SJSA1 (cell line): ENCODE data around the gene TSPAN11. TPM values are rescaled to one million over a fixed set of nuclear protein-coding genes. Genes with fewer than 3 reads are reported as not detected.
"Not testable (repeated sequence)": the region's sequence is repeated elsewhere in the genome, so short reads cannot be mapped to it uniquely, and the experiment has no call there.

ENCODE experiments used
- DNase-seq, 2 experiments: peaks; one replicate each; pipeline ENCODE4 v3.0.0-alpha.2; 2015 to 2020; ENCODE audit warnings: low spot score in 2 of 2, low read depth in 1 of 2
- H3K27ac ChIP-seq: fragments of 250-450 bp; sonication (Bioruptor Pico); 2 replicates; pipeline ENCODE4 v1.5.1; 2020; ENCODE audit warnings: mild to moderate bottlenecking, moderate library complexity
- H3K27me3 ChIP-seq: fragments of 250-450 bp; sonication (Bioruptor Pico); replicated peaks from 2 replicates; pipeline ENCODE4 v1.5.1; 2020; ENCODE audit warnings: mild to moderate bottlenecking, moderate library complexity
- H3K36me3 ChIP-seq: fragments of 250-450 bp; sonication (Bioruptor Pico); 2 replicates; pipeline ENCODE4 v1.5.1; 2020; ENCODE audit warnings: mild to moderate bottlenecking
- H3K4me1 ChIP-seq: fragments of 250-450 bp; sonication (Bioruptor Pico); replicated peaks from 2 replicates; pipeline ENCODE4 v1.6.1; 2021; ENCODE audit warnings: mild to moderate bottlenecking
- H3K4me3 ChIP-seq: fragments of 250-450 bp; sonication (Bioruptor Pico); 2 replicates; pipeline ENCODE4 v1.5.1; 2020; ENCODE audit warnings: mild to moderate bottlenecking
- H3K9me3 ChIP-seq: fragments of 250-450 bp; sonication (Bioruptor Pico); replicated peaks from 2 replicates; pipeline ENCODE4 v1.5.1; 2020; ENCODE audit warnings: mild to moderate bottlenecking
- total RNA-seq: library from RNA; depleted of rRNA; stranded (reverse); fragments of >200 nt; shearing (Covaris generic); gene quantifications from 2 replicates; pipeline ENCODE4 v1.2.3, GENCODE V29; 2014

Gene TSPAN11
- total RNA-seq, 1 experiment from 2014 or later: 2.7 TPM

DNA sequence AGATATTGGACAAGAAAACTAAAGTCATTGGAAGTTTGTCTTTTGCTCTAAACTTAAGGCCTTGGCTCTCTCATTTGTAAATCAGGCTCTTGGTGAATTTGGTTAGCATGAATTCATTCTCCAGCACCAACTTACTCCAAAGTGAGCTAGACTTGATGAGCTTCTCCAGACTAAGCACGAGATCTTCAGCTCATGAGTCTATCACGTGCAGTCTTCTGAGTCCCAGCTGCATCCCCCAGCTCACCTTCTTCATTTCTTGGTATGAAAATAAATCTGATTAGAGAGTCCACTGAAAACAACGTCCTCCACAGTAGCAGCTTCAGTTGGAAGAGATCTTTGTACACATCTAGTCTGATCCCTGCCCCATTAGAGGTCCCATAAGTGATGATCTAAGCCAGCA, 94.6 kb downstream of the TSPAN11 start:
- Histone ChIP-seq H3K27me3 (no peaks in the 10 kb centered on the region), H3K36me3 (no peaks in the 10 kb centered on the region), H3K4me1 (no peaks in the 10 kb centered on the region), H3K27ac (no peak overlapping the region), H3K4me3 (no peak overlapping the region), H3K9me3 (no peaks in the 10 kb centered on the region)
- DNase-seq: no peak

DNA sequence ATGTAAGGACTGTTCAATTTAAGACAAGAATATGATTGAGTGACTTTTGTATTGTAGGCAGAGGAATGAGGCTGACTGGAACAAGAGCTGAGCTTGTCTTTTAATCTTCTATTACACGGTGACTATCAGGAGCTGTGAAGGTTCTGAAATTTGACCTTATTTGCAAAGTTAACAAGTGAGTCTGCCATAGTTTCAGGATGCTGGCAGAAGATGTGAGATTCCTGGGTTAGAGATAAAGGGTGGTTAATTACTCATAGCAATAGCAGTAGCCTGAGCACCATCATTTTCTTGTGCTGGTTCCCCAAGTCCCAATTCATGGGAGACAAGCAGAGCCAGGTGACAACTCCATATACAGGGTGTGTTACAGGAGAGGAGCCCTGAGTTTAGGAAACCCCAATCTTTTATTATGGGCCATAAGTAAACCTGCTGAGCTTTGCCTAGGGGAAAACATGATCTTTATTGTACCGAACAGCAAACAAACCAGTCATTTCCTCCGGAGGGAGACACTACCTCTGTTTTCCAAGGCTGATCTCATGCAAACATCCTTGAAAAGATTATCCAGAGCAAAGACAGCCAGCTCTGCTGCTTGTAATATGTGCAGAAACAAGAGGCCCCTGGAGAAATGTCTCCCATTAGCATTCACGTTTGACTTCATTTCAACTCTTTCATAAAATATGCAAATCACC, 95.4 kb downstream of the TSPAN11 start:
- DNase-seq: no peak
- Histone ChIP-seq H3K9me3 (no peaks in the 10 kb centered on the region), H3K4me1 (no peaks in the 10 kb centered on the region), H3K36me3 (no peaks in the 10 kb centered on the region), H3K4me3 (no peak overlapping the region), H3K27ac (no peak overlapping the region), H3K27me3 (no peaks in the 10 kb centered on the region)

DNA sequence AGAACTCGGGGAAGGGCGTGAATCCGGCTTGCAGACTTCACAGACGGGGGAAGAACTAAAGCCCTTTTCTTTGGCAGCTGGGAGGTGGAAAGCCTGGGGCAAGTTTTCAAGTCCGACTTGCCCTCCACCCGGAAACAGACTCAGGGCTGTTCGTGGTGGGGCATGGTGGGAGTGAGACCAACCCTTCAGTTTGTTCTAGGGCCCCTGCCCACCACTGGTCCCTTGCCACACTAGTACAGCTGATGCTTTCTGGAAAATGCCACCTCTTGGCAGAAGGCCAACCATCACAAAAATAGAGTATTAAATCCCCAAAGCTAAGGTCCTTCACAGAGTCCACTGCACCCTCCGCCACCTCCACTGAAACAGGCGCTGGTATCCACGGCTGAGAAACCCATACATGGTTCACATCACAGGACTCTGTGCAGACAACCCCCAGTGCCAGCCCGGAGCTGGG, 96.8 kb downstream of the TSPAN11 start:
- H3K9me3 ChIP-seq: no peaks in the 10 kb centered on the region
- no peaks in the 10 kb centered on the region for H3K27me3 ChIP-seq
- peak in 1 of 2 experiments; percentile 32 for DNase-seq
- no peak overlapping the region for H3K27ac ChIP-seq
- no peaks in the 10 kb centered on the region for H3K36me3 ChIP-seq
- no peak overlapping the region for H3K4me3 ChIP-seq
- H3K4me1 ChIP-seq: no peaks in the 10 kb centered on the region

DNA sequence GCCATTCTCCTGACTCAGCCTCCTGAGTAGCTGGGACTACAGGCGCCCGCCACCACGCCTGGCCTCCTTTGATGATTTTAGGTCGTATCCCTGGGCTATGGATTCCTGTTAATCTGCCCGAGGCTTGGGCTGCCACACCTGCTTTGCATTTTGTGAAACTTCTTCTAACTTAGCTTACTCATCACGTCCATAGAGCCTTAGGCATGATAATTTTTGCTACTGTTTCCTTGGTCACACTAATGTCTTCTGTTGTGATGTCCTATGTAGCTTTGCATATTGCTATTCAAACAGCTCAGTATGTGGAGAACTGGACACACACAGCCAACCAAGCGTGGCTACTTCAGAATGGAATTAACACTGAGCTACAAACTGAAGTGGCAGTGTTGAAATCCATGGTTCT, 99.7 kb downstream of the TSPAN11 start:
- Histone ChIP-seq H3K27ac (no peak overlapping the region), H3K9me3 (no peaks in the 10 kb centered on the region), H3K27me3 (no peaks in the 10 kb centered on the region), H3K36me3 (no peaks in the 10 kb centered on the region), H3K4me1 (no peaks in the 10 kb centered on the region), H3K4me3 (no peak overlapping the region)
- DNase-seq: no peak

DNA sequence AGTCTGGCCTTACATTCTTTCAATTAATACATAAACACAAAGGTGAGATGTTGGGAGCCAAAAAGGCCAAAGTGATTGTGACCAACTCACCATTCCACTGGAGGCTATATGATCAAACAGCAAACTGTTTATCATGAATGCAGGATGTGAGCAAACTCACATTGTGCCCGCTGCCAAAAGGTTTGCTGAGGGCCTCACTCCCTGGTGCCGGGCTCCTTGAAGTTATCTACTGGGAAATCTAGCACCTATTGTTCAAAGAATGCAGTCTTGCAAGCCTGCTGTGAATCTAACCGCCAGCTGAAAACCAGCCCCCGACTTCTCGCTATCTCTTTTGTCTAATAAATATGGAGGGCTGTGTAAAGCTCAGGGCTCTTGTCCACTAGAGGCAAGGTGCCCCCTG, 100.5 kb downstream of the TSPAN11 start:
- H3K4me3 ChIP-seq, H3K9me3 ChIP-seq, H3K27me3 ChIP-seq, DNase-seq, H3K4me1 ChIP-seq, H3K36me3 ChIP-seq, H3K27ac ChIP-seq: not testable (repeated sequence)

DNA sequence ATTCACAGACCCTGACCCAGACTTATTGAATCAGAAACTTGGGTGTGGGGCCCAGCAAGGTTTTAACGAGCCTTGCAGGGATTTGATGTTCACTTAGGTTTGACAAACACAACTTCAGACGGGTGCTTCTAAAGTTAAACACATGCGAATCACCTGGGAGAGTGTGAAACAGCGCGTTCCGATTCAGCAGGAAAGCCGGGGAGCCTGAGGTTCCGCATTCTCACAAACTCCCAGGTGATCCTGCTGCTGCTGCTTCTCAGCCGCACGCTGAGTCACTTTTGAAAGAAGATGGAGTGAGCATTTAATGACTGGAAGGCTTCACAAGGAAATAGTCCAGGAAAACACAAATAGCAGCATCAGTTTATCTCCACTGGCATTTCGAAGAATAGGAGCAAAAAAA, 102.9 kb downstream of the TSPAN11 start:
- no peak overlapping the region for H3K4me3 ChIP-seq
- H3K36me3 ChIP-seq: no peaks in the 10 kb centered on the region
- H3K9me3 ChIP-seq: no peaks in the 10 kb centered on the region
- no peak for DNase-seq
- H3K27me3 ChIP-seq: no peaks in the 10 kb centered on the region
- no peak overlapping the region for H3K27ac ChIP-seq
- H3K4me1 ChIP-seq: no peaks in the 10 kb centered on the region

DNA sequence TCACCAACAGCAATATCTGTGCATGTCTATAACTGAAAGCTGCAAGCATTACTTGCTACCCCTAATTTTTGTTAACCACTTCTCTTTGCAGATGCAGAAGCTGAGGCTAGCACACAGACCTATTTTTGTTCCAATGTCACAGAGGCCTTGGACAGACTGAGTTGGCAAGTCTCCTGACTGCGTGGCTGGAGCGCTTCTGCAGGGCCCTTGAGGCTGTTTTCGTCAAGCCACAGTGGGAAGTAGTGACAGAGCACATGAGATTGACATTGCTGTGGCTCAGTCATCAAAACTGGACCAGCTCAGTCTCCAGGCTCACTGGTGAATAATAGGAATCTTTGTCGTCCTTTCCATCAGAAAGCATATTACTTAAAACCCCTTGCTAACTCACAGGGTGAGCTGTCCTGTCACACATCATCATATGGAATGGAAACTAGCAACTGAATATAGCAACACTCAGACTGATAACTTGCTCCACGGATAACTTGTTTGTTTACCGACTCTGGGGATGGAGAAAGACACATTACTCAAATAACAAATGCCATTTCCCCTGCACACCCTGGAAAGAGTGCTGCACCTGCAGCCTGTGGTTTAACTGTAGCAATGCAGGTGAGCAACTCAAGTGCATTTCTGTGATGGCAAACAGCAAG, 103.5 kb downstream of the TSPAN11 start:
- no peaks in the 10 kb centered on the region for H3K9me3 ChIP-seq
- no peak for DNase-seq
- H3K4me3 ChIP-seq: no peak overlapping the region
- H3K36me3 ChIP-seq: no peaks in the 10 kb centered on the region
- H3K27me3 ChIP-seq: no peaks in the 10 kb centered on the region
- no peak overlapping the region for H3K27ac ChIP-seq
- H3K4me1 ChIP-seq: no peaks in the 10 kb centered on the region

DNA sequence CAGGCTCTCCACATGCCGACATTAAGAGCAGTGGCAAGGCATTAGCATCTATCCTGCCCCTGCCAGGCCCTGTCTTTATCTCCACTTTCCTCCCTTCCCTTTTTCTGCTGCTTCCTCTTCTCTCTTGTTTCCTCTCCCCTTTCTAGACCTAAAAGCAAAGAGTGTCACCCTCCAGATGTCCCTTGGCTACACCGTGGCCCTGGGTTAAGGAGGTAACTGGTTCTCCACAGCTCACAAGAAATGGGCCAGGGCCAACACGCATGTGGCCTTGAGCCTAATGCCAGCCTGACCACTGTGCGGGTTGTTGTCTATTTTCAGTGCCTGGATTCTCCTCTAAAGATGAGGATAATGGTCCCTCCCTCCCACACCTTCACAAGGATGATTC, 105.4 kb downstream of the TSPAN11 start:
- H3K4me1 ChIP-seq: peaks cover 9% of the 10 kb centered on the region
- no peak overlapping the region for H3K4me3 ChIP-seq
- H3K27me3 ChIP-seq: no peaks in the 10 kb centered on the region
- DNase-seq: no peak
- no peak overlapping the region for H3K27ac ChIP-seq
- no peaks in the 10 kb centered on the region for H3K36me3 ChIP-seq
- no peaks in the 10 kb centered on the region for H3K9me3 ChIP-seq

DNA sequence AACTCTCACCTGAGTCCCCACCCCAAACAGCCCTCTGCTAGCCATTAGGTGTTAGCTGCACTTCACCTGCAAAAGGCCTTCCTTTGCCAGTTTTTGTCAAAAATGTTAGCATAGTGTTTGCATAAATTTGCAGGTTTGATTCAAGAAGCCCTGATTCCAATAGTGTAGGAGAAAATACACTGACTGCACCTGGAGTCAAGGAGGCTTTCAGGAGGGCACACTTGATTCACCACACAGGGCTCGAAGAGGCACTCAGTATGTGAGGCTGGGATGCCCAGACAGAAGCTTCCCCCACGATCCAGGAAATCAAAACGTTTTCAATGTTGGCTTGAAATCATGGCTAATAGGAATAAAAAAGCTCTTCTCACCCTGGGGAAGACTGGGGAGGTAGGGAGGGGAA, 106.6 kb downstream of the TSPAN11 start:
- H3K4me3 ChIP-seq: no peak overlapping the region
- peaks cover 9% of the 10 kb centered on the region for H3K4me1 ChIP-seq
- no peaks in the 10 kb centered on the region for H3K27me3 ChIP-seq
- no peaks in the 10 kb centered on the region for H3K9me3 ChIP-seq
- no peaks in the 10 kb centered on the region for H3K36me3 ChIP-seq
- H3K27ac ChIP-seq: no peak overlapping the region
- DNase-seq: no peak

DNA sequence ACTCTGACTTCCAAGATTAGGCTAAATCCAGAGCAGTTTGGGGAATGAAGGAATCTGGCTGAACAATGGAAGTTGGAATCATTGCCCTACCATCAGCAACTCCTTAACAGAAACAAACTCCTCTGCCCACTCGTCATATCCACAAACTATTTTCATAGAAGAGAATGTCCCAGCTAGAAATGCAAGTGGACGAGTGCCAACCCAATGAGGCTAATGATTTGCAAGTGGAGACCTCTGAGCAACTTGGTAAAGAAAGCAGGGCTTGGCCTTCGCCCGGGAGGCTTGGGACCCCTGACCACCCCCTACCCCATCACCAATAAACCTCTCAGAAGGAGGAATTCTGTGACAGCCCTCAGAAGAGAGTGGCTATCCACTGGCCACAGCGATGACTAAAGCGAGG, 107.1 kb downstream of the TSPAN11 start:
- Histone ChIP-seq H3K9me3 (no peaks in the 10 kb centered on the region), H3K4me1 (peaks cover 9% of the 10 kb centered on the region), H3K27me3 (no peaks in the 10 kb centered on the region), H3K4me3 (no peak overlapping the region), H3K27ac (no peak overlapping the region), H3K36me3 (no peaks in the 10 kb centered on the region)
- DNase-seq: no peak

DNA sequence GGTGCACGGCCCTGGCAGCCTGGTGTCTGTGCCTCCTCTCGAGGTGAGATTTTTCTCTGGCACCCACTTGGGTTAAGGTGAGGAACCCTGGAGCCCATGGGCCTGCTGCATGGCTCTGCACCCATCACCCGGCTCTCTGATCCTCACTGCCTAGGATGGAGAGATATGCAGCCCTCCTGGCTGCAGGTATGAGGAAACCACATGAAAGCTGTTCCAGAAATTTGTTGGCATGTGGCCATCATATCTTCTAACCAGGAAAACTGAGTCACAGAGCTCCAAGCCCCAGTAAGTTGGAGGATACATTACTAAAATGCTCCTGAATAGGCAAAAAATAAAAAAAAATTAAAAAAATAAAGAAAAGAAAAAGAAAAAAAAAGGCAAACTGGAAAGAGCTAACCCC, 107.8 kb downstream of the TSPAN11 start:
- DNase-seq: no peak
- Histone ChIP-seq H3K4me3 (no peak overlapping the region), H3K27me3 (no peaks in the 10 kb centered on the region), H3K9me3 (no peaks in the 10 kb centered on the region), H3K36me3 (no peaks in the 10 kb centered on the region), H3K27ac (no peak overlapping the region), H3K4me1 (peaks cover 9% of the 10 kb centered on the region)

DNA sequence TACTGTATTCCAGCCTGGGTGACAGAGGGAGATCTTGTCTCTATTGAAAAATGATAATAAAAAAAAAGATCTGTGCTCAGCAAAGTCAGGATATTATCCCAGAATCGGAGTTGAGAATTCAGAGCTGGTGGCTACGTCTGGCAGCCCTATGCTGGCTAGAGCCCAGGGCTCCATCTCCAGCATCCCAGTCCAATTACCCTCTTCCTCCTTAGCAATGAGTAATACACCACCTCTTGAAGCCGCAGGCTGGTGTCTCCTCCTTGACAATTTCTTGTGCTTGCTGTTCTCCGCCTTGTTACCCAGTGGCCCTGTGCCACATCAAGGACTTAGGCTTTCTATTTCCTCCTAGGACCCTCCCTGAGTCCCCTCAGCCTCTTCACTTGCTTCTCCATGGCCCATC, 108.7 kb downstream of the TSPAN11 start:
- no peaks in the 10 kb centered on the region for H3K27me3 ChIP-seq
- no peak for DNase-seq
- no peaks in the 10 kb centered on the region for H3K36me3 ChIP-seq
- peaks cover 9% of the 10 kb centered on the region for H3K4me1 ChIP-seq
- no peak overlapping the region for H3K27ac ChIP-seq
- no peaks in the 10 kb centered on the region for H3K9me3 ChIP-seq
- no peak overlapping the region for H3K4me3 ChIP-seq

DNA sequence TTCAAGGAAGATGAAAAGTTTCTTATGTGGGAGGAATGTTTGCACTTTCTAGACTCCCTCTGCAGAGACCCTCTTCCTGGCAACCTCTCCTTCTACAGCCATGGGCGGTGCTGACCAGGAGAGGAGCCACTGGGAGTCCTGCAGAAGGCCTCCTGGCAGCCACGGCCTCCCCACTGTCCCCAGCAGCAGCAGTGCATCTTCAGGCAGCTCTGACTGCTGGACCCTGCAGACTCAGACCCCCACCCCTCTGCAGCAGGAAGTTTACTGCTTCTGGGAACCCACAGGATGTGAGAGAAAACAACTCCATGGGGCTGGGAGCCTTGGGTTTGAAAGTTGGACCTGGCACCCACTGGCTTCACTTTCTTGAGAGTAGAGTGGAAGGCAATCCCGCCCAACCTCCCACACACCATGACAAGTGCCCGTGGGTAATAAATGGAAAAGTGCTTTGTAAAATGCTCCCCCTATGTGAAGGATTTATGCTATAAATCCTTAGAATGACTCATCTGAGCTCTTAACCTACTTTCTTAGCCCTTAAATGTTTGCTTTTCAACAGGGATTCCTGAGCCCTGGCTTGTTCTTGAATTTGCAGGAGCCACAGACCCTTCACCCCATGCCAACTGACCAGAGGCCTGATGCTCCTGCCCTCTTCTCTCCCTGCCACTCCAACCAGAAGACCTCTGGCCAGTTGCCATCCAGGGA, 109.6 kb downstream of the TSPAN11 start:
- Histone ChIP-seq H3K27me3 (no peaks in the 10 kb centered on the region), H3K36me3 (no peaks in the 10 kb centered on the region), H3K27ac (no peak overlapping the region), H3K4me3 (no peak overlapping the region), H3K9me3 (no peaks in the 10 kb centered on the region), H3K4me1 (peaks cover 9% of the 10 kb centered on the region)
- peak in 1 of 2 experiments; percentile 18 for DNase-seq

DNA sequence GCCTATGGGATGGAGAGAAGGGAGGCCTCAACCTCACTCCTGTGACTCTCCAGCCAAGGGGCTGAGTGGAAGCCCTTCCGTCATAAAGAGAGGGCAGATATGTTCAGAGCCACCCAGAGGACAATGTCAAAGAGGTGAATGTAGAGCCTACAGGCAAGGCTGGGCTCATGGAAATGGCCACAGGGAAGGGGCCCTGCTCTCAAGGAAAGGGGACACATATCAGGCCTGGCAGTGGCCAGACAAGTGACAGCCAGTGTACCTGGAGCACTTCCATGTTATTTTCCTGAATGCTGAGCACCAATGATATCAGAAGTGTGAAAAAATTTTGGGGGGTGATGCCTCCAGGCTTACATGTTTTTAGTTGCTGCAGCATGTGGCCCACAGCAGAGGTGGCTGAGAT, 110.5 kb downstream of the TSPAN11 start:
- Histone ChIP-seq H3K4me1 (peaks cover 9% of the 10 kb centered on the region), H3K4me3 (no peak overlapping the region), H3K27me3 (no peaks in the 10 kb centered on the region), H3K27ac (no peak overlapping the region), H3K9me3 (no peaks in the 10 kb centered on the region), H3K36me3 (no peaks in the 10 kb centered on the region)
- DNase-seq: no peak
